GM08714 (cell line): ENCODE measurements around the gene TTLL11.

Source experiments
- H3K4me3 ChIP-seq: fragments of 200-500 bp; sonication (Bioruptor generic); 2 replicates; pipeline ENCODE4 v1.5.1; 2014; ENCODE audit warnings: mild to moderate bottlenecking, low read length, inconsistent platforms
- ZNF274 ChIP-seq: IDR thresholded peaks from 2 replicates; pipeline ENCODE4 v1.6.1; 2012; ENCODE audit warnings: mild to moderate bottlenecking, low read depth, low read length

Gene TTLL11

GRCh38 chr9:121942313-121942712 is 150.8 kb downstream of the TTLL11 start:
- no peak for TF ChIP-seq ZNF274
- no peak overlapping the region for H3K4me3 ChIP-seq

GRCh38 chr9:121939643-121940042 is 153.5 kb downstream of the TTLL11 start:
- H3K4me3 ChIP-seq = no peak overlapping the region
- no peak for TF ChIP-seq ZNF274

GRCh38 chr9:121938621-121939020 is 154.5 kb downstream of the TTLL11 start:
- TF ChIP-seq ZNF274 = no peak
- H3K4me3 ChIP-seq = no peak overlapping the region

DNA sequence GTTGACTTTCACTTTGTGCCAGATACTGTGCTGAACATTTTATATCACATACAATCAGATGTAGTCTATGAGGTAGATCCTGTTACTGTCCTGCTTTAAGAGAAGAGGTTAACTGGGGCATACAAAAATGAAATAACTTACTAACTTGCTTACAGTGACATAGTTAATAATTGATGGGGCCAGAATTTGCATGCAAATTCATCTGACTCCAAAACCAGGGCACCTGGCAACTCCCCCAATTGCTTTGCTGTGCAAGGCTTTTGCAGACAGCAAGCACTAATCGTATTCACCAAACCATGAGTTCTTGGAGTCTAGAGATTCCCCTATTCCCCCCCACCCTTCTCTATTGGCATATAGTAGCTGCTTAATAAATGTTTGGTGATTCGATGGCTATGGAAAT is 155.9 kb downstream of the TTLL11 start:
- no peak for TF ChIP-seq ZNF274
- H3K4me3 ChIP-seq = no peak overlapping the region

GRCh38 chr9:121935739-121936138 is 157.4 kb downstream of the TTLL11 start:
- TF ChIP-seq ZNF274 = no peak
- H3K4me3 ChIP-seq = no peak overlapping the region

- TF ChIP-seq ZNF274 = no peak
- no peak overlapping the region for H3K4me3 ChIP-seq
Observed at GRCh38 chr9:121930956-121931355, 162.2 kb downstream of the TTLL11 start.

DNA sequence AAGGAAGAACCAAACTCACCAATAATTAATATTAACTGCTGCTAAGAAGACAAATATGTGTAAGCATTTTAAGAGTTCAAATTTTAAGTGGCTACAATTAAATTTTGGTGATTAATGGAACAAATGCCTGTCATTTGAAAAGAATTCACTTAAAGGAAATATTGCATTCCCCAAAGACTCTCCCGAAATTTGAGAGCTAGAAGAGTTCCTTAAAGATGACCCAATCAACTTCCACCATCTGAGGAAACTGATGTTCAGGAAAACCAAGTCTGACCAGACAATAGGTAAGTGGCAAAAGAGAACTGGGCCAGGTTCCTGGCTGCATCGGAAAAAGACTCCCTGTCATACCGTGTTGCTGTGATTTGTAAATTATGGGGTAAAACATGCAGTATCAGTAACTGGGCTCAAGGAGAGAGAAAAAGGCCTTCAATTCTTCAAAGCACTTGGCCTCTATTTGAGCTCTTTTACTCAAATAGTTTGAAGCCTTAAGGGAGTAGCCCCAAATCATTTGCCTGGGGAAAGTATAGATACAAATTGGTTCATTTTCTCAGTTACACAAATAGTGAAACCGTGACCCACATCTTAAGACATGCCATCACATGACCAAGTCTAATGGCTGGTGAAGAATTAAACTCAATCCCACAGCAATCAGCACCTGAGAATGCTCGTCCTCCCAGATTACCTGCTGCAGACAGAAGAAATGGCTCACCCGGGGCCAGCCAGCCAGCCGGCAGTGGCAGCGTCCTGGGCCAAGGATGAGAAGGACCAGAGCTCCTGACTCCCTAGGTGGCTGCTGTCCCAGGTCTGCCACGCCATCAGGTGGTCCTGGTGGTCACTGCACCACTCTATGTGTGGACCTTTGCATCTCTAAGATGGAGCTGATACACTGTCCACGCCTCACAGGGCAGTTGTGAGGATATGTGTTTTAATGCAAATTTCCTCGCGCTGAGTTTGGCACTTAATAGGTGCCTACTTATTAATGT is 162.9 kb downstream of the TTLL11 start:
- no peak for TF ChIP-seq ZNF274
- H3K4me3 ChIP-seq = no peak overlapping the region

- H3K4me3 ChIP-seq = no peak overlapping the region
- TF ChIP-seq ZNF274 = no peak
Observed at GRCh38 chr9:121927636-121928035, 165.5 kb downstream of the TTLL11 start.

GRCh38 chr9:121927081-121927480 is 166.0 kb downstream of the TTLL11 start:
- H3K4me3 ChIP-seq = no peak overlapping the region
- TF ChIP-seq ZNF274 = no peak

DNA sequence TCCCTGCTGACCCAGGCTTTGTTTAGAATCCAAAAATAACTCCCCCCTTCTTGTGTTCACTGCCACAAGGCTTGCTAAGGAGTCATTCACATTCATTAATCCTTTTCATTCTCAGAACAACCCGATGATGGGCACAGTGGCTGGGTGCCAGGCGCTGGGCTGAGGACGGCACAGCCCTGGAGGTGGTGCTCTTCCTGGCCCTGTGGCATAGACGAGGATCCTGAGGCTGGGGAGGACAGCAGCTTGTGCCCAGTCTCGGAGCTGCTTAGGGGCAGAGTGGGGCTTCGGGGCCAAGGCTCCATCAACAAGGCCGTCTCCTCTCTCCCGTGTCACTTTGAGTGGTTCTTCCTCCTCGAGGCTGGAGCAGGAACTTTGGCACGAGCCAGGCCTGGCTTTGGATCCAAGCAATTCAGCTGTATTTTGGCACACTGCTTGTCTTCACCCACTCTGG is 166.7 kb downstream of the TTLL11 start:
- no peak for TF ChIP-seq ZNF274
- H3K4me3 ChIP-seq = no peak overlapping the region

- TF ChIP-seq ZNF274 = no peak
- no peak overlapping the region for H3K4me3 ChIP-seq
Observed at GRCh38 chr9:121925935-121926334, 167.2 kb downstream of the TTLL11 start.

DNA sequence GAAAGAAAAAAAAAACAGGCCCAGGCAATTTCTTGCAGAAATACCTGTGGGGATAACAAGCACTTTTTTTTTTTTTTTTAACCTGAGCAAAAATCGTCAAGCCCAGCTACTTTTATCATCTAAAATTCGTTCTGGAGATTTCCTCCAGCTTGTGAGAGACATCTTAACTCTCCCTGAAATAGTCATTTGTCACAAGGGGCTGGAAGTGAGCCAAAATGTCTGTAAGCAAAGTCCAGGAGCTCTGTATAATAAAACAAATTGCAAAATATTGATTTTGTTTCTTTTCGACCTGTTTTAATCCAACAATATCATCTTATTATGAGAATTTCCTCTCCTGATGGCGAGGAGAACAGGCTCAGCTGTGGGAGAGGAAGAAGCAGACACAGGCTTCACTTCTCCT is 168.4 kb downstream of the TTLL11 start:
- no peak for TF ChIP-seq ZNF274
- no peak overlapping the region for H3K4me3 ChIP-seq

- no peak overlapping the region for H3K4me3 ChIP-seq
- no peak for TF ChIP-seq ZNF274
Observed at GRCh38 chr9:121921444-121921843, 171.7 kb downstream of the TTLL11 start.

GRCh38 chr9:121917375-121918335 is 175.5 kb downstream of the TTLL11 start:
- no peak overlapping the region for H3K4me3 ChIP-seq
- TF ChIP-seq ZNF274 = no peak
